BLaER1 (cell line): ENCODE results near the gene LSM3.

Experiments used
- H3K27ac ChIP-seq: shearing (Covaris generic); formaldehyde crosslinking; 2 replicates; pipeline ENCODE4 v1.8.1; 2022
- H3K27me3 ChIP-seq: shearing (Covaris generic); formaldehyde crosslinking; 2 replicates; pipeline ENCODE4 v1.8.1; 2022
- H3K36me3 ChIP-seq: shearing (Covaris generic); formaldehyde crosslinking; 2 replicates; pipeline ENCODE4 v1.8.1; 2022
- H3K4me1 ChIP-seq: shearing (Covaris generic); formaldehyde crosslinking; 2 replicates; pipeline ENCODE4 v1.8.1; 2022
- H3K4me2 ChIP-seq: shearing (Covaris generic); formaldehyde crosslinking; 2 replicates; pipeline ENCODE4 v1.8.1; 2022
- H3K4me3 ChIP-seq: shearing (Covaris generic); formaldehyde crosslinking; 2 replicates; pipeline ENCODE4 v1.8.1; 2022
- H3K9ac ChIP-seq: shearing (Covaris generic); formaldehyde crosslinking; 2 replicates; pipeline ENCODE4 v1.8.1; 2022
- H3K9me3 ChIP-seq: shearing (Covaris generic); formaldehyde crosslinking; 2 replicates; pipeline ENCODE4 v1.8.1; 2022
- H4K20me1 ChIP-seq: shearing (Covaris generic); formaldehyde crosslinking; 2 replicates; pipeline ENCODE4 v1.8.1; 2022
- Cebpa-rat ChIP-seq: shearing (Covaris generic); IDR thresholded peaks from 2 replicates; pipeline ENCODE4 v1.8.1; 2022

LSM3 gene

DNA sequence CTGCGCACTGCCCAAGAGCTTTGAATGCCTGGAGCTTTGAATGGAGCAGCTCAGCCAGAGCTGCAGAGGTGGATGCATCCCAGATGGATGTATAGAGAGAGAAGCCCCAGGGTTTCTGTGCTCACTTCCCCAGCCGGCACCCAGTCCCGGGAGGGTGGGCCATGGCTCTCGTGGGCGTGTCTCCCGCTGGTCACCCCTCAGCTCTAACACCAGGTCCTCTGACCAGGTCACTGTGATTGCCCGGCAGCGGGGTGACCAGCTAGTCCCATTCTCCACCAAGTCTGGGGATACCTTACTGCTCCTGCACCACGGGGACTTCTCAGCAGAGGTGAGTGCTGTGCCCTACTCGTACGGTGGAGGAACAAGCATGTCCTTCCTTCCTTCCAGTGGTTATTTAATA lies 43.0 kb upstream of the LSM3 start:
- Histone ChIP-seq H3K36me3 (peaks cover 100% of the 10 kb centered on the region), H3K4me1 (no peaks in the 10 kb centered on the region), H3K27ac (no peak overlapping the region), H3K4me3 (no peak overlapping the region), H3K9me3 (no peaks in the 10 kb centered on the region), H3K27me3 (no peaks in the 10 kb centered on the region), H3K9ac (no peak overlapping the region), H3K4me2 (no peak overlapping the region), H4K20me1 (peaks cover 34% of the 10 kb centered on the region; the same call in 1 of the 2 replicates)
- TF ChIP-seq Cebpa-rat, result no peak

DNA sequence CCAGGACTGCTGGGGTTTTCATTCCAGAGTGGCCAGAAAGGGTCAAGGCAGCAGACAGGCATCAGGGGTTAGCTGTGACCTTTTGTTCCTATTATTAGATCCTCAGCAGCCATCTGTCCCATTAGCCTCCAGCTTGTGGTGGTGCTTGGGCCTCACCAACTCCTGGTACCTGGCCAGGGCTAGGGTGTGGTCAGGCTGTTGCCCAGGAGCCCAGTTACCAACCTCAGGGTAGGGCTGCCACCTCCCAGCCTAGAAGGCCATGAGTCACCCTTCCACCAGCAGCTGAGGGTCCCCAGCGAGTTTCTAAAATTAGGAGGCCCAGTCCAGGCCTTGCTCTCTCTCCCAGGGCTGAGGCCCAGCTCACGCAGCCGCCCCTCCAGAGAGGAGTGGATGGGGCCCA lies 41.6 kb upstream of the LSM3 start:
- peaks cover 35% of the 10 kb centered on the region; the same call in 1 of the 2 replicates for H4K20me1 ChIP-seq
- no peak overlapping the region for H3K4me3 ChIP-seq
- H3K4me1 ChIP-seq, result no peaks in the 10 kb centered on the region
- no peak for TF ChIP-seq Cebpa-rat
- H3K36me3 ChIP-seq, result peaks cover 100% of the 10 kb centered on the region
- H3K4me2 ChIP-seq, result no peak overlapping the region
- no peak overlapping the region for H3K27ac ChIP-seq
- no peak overlapping the region for H3K9ac ChIP-seq
- no peaks in the 10 kb centered on the region for H3K27me3 ChIP-seq
- no peaks in the 10 kb centered on the region for H3K9me3 ChIP-seq

DNA sequence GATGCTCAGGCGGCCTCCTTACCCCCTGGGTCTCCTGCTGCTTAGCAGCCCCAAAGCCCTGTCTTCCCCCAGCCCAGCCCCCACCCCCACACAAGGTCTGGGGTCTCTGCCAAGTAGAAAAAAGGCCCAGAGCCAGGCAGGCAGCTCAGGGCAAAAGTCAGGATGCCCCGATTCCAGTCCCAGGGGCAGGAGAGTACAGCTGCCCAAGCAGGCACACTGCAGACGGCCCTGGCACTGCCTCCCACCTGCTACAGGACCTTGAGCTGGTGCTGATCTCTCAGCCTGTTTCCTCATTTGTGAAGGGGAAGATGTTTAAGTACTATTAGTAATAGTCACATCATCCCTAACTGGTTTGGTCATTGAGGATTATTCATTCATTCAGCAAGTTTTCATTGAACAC lies 41.2 kb upstream of the LSM3 start:
- peaks cover 36% of the 10 kb centered on the region; the same call in 1 of the 2 replicates for H4K20me1 ChIP-seq
- no peak for TF ChIP-seq Cebpa-rat
- no peak overlapping the region for H3K9ac ChIP-seq
- no peak overlapping the region for H3K27ac ChIP-seq
- no peak overlapping the region for H3K4me3 ChIP-seq
- peaks cover 100% of the 10 kb centered on the region for H3K36me3 ChIP-seq
- no peaks in the 10 kb centered on the region for H3K4me1 ChIP-seq
- no peaks in the 10 kb centered on the region for H3K9me3 ChIP-seq
- no peak overlapping the region for H3K4me2 ChIP-seq
- H3K27me3 ChIP-seq, result no peaks in the 10 kb centered on the region

DNA sequence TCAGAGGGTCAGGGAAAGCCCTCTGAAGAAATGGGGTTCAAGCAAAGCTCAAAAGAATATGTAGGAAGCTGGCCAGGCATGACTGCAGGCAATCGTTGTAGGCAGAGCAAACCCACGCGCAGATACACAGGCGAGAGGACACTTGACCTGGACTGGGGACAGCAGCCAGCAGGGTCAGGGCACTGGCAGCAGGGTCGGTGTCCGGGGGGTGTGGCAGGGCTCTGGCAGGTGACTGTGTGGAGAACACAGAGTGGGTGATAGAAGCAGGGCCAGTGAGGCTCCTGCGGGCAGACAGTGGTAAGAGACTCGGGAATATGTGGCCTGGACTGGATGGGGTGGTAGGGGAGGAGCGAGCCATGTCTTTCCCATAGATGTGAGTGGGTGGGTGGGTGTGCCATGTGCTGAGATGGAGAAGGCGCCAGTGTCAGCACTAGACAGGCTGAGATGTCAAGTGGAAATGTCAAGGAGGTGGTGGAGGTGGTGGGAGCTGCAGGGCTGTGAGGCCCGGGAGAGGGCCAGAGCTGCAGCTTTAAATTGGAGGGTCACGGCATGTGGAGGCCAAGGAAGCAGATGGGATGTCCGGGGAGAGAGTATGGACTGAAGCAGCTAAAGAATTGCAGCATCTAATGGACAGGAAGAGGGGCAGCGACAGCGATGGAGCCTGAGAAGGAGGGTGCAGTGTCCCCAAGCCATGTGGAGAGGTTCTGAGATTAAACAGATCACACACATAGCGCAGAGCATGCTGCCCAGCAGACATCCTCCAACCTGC lies 40.3 kb upstream of the LSM3 start:
- Histone ChIP-seq H3K4me3 (no peak overlapping the region), H3K4me1 (no peaks in the 10 kb centered on the region), H3K9me3 (no peaks in the 10 kb centered on the region), H3K9ac (no peak overlapping the region), H3K27ac (no peak overlapping the region), H3K27me3 (no peaks in the 10 kb centered on the region), H3K4me2 (no peak overlapping the region), H4K20me1 (peaks cover 42% of the 10 kb centered on the region; the same call in 1 of the 2 replicates), H3K36me3 (peaks cover 100% of the 10 kb centered on the region)
- no peak for TF ChIP-seq Cebpa-rat

DNA sequence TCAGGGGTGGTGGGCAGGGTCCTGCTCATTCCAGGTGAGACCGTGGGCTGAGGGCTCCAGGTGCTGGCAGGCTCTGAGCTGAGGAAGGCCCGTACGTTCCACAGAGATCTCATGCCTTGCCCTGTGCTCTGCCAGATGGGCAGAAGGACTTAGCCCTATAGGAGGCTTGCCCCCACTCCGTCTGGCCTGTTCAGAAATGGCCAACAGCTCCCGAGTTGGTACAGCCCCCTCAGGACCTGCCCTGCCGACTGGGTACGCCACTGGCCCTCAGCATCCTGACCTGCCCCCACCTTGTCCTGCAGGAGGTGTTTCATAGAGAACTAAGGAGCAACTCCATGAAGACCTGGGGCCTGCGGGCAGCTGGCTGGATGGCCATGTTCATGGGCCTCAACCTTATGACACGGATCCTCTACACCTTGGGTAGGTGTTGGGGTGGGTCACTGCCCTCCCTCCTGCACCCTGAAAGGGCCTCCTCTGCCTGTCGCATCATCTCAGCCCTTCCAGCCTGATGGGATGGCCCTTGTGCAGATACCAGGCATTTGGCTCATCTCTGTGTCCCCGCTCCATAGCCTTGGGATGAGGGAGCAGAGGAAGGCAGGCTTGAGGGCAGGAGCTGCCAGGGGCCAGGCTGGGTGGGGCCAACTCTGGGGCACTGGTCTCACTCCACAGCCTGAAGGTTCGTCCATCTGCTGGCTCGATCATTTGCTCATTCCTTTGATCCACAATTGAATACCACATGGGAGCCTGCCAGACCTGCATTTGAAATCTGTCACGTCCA lies 39.5 kb upstream of the LSM3 start:
- no peak overlapping the region for H3K27ac ChIP-seq
- peaks cover 2% of the 10 kb centered on the region; the same call in 1 of the 2 replicates for H3K4me1 ChIP-seq
- H3K9me3 ChIP-seq, result no peaks in the 10 kb centered on the region
- no peaks in the 10 kb centered on the region for H3K27me3 ChIP-seq
- no peak overlapping the region for H3K4me3 ChIP-seq
- H3K4me2 ChIP-seq, result no peak overlapping the region
- H3K36me3 ChIP-seq, result peaks cover 95% of the 10 kb centered on the region
- no peak for TF ChIP-seq Cebpa-rat
- H3K9ac ChIP-seq, result no peak overlapping the region
- H4K20me1 ChIP-seq, result peaks cover 45% of the 10 kb centered on the region; the same call in 1 of the 2 replicates

DNA sequence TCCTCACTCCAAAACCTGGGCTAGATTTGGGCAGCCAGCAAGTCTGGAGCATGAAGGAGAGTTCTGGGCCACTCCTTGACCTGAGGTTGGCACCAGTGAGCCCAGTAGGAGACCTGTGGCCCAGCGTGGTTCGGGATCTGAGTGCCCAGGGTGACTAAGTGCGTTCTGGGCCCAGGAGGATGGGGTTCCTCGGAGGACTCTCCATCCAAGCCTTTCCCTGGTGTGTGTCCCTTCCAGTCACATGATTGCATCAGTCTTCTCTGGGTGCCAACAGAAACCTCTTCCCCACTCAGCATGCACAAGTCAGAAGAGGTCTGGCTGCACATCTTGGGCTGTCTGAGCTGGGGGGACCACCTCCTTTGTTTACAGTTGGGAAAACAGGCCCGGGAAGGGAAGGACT lies 38.8 kb upstream of the LSM3 start:
- Histone ChIP-seq H3K36me3 (peaks cover 88% of the 10 kb centered on the region), H3K27me3 (no peaks in the 10 kb centered on the region), H3K4me2 (no peak overlapping the region), H3K9me3 (no peaks in the 10 kb centered on the region), H3K4me1 (peaks cover 9% of the 10 kb centered on the region), H3K27ac (no peak overlapping the region), H3K4me3 (no peak overlapping the region), H4K20me1 (peaks cover 47% of the 10 kb centered on the region; the same call in 1 of the 2 replicates), H3K9ac (no peak overlapping the region)
- no peak for TF ChIP-seq Cebpa-rat

DNA sequence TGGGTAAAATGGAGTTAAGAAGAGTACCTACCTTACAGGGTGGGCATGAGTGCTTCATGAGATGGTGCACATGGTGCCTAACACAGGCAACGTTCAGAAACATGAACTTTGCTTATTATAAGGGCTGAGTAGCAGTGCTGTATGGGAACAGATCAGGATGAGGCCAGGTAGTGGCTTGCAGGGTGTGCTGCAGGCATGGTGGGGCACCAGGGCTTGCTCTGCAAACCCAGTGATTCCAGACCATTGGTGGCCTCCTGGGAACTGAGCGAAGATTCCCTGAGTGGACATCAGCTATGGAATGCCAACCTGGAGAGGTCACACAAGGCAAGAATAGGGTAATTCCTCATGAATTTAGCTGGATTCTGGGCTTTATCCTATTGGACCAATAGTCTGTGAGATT lies 37.9 kb upstream of the LSM3 start:
- Histone ChIP-seq H3K27ac (no peak overlapping the region), H3K4me3 (no peak overlapping the region), H3K9ac (no peak overlapping the region), H3K4me2 (no peak overlapping the region), H3K4me1 (peaks cover 13% of the 10 kb centered on the region), H3K27me3 (no peaks in the 10 kb centered on the region), H4K20me1 (peaks cover 50% of the 10 kb centered on the region; the same call in 1 of the 2 replicates), H3K9me3 (no peaks in the 10 kb centered on the region), H3K36me3 (peaks cover 85% of the 10 kb centered on the region)
- TF ChIP-seq Cebpa-rat, result no peak

DNA sequence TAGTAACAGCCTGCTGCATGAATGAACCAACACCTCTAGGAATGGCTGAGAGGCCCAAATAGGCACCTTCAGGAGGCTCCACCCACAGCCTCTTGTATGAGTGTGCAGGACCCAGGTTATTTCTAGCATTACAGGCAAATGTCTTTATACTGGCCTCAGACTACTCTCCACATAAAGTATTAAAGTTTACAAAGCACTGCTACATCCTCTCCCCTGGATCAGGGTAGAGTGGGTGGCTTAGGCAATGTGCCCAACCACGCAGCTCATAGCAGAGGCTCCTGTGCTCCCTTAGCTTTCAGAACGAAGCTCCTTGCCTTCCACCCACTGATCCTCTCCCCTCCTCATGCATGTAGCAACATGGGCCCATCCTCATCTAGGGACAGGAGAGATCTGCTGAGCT lies 37.5 kb upstream of the LSM3 start:
- H3K4me1 ChIP-seq, result peaks cover 13% of the 10 kb centered on the region

DNA sequence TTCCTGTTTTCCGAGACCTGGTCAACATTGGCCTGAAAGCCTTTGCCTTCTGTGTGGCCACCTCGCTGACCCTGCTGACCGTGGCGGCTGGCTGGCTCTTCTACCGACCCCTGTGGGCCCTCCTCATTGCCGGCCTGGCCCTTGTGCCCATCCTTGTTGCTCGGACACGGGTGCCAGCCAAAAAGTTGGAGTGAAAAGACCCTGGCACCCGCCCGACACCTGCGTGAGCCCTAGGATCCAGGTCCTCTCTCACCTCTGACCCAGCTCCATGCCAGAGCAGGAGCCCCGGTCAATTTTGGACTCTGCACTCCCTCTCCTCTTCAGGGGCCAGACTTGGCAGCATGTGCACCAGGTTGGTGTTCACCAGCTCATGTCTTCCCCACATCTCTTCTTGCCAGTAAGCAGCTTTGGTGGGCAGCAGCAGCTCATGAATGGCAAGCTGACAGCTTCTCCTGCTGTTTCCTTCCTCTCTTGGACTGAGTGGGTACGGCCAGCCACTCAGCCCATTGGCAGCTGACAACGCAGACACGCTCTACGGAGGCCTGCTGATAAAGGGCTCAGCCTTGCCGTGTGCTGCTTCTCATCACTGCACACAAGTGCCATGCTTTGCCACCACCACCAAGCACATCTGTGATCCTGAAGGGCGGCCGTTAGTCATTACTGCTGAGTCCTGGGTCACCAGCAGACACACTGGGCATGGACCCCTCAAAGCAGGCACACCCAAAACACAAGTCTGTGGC lies 36.8 kb upstream of the LSM3 start:
- H3K36me3 ChIP-seq, result peaks cover 85% of the 10 kb centered on the region

More for the DNA sequence above, 37.5 kb upstream of the LSM3 start:
- H3K36me3 ChIP-seq, result peaks cover 85% of the 10 kb centered on the region
- no peak overlapping the region for H3K4me3 ChIP-seq
- no peaks in the 10 kb centered on the region for H3K27me3 ChIP-seq
- H3K9me3 ChIP-seq, result no peaks in the 10 kb centered on the region
- no peak for TF ChIP-seq Cebpa-rat
- no peak overlapping the region for H3K9ac ChIP-seq
- no peak overlapping the region for H3K4me2 ChIP-seq
- H4K20me1 ChIP-seq, result peaks cover 54% of the 10 kb centered on the region; the same call in 1 of the 2 replicates
- H3K27ac ChIP-seq, result no peak overlapping the region

More for the DNA sequence above, 36.8 kb upstream of the LSM3 start:
- H3K4me2 ChIP-seq, result no peak overlapping the region
- H4K20me1 ChIP-seq, result peaks cover 57% of the 10 kb centered on the region; the same call in 1 of the 2 replicates
- no peak for TF ChIP-seq Cebpa-rat
- no peak overlapping the region for H3K9ac ChIP-seq
- no peaks in the 10 kb centered on the region for H3K9me3 ChIP-seq
- no peak overlapping the region for H3K4me3 ChIP-seq
- no peak overlapping the region for H3K27ac ChIP-seq
- H3K27me3 ChIP-seq, result no peaks in the 10 kb centered on the region
- H3K4me1 ChIP-seq, result peaks cover 13% of the 10 kb centered on the region
